ENCODE data around the gene CXCR6.
A peak's percentile ranks its signal among the peaks of the same experiment; 100 is the strongest.

Gene CXCR6

GRCh38 chr3:45940004-45940780, 3.1 kb upstream of the CXCR6 start:
- Histone ChIP-seq H3K4me1 (ENCODE audit: control insufficient read depth in 1 of 2, insufficient read depth in 2 of 2, low read length in 2 of 2) (peaks cover 3 to 10% of the 10 kb centered on the region in 2 donors), H3K27ac (ENCODE audit: low read length) (no peak overlapping the region), H3K4me3 (ENCODE audit: low read depth in 1 of 2, low read length in 2 of 2) (no peak overlapping the region), H3K27me3 (ENCODE audit: low read depth, low read length) (no peaks in the 10 kb centered on the region), H3K9me3 (ENCODE audit: control insufficient read depth in 1 of 2, low read length in 2 of 2) (no peaks in the 10 kb centered on the region), H3K36me3 (ENCODE audit: control insufficient read depth in 1 of 2, insufficient read depth in 2 of 2, low read length in 2 of 2) (peaks cover 30 to 51% of the 10 kb centered on the region in 2 donors)

DNA sequence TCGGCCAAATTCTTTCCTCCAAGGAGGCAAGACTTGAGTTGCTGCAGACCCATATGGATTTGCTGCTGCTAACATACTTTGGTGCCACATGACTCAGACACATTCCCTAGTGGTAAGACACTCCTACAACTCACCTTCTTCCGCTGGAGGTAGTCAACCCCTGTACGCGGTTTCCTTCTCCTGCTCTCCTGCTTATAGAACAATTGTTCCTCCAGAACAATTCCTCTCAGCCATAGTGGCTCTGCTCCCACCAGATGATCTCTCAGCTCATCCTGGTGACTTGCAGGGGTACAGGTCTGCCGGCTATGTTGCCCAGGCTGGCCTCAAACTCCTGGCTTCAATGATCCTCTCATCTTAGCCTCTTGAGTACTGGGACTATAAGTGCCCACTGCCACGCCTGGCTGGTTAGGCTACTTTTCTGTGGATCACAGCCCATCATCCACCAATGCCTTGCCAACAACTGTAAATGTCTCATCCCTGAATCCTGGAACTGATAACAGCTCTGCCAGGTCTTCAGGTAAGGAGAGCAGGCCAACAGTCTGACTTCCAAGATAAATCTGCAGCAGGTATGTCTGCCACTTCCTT, 2.4 kb upstream of the CXCR6 start:
- no peaks in the 10 kb centered on the region for H3K27me3 ChIP-seq (ENCODE audit: low read depth, low read length)
- no peak overlapping the region for H3K4me3 ChIP-seq (ENCODE audit: low read depth in 1 of 2, low read length in 2 of 2)
- H3K36me3 ChIP-seq (ENCODE audit: control insufficient read depth in 1 of 2, insufficient read depth in 2 of 2, low read length in 2 of 2) = peaks cover 24 to 52% of the 10 kb centered on the region in 2 donors
- H3K9me3 ChIP-seq (ENCODE audit: control insufficient read depth in 1 of 2, low read length in 2 of 2) = no peaks in the 10 kb centered on the region
- peaks cover 3 to 10% of the 10 kb centered on the region in 2 donors for H3K4me1 ChIP-seq (ENCODE audit: control insufficient read depth in 1 of 2, insufficient read depth in 2 of 2, low read length in 2 of 2)
- no peak overlapping the region for H3K27ac ChIP-seq (ENCODE audit: low read length)

DNA sequence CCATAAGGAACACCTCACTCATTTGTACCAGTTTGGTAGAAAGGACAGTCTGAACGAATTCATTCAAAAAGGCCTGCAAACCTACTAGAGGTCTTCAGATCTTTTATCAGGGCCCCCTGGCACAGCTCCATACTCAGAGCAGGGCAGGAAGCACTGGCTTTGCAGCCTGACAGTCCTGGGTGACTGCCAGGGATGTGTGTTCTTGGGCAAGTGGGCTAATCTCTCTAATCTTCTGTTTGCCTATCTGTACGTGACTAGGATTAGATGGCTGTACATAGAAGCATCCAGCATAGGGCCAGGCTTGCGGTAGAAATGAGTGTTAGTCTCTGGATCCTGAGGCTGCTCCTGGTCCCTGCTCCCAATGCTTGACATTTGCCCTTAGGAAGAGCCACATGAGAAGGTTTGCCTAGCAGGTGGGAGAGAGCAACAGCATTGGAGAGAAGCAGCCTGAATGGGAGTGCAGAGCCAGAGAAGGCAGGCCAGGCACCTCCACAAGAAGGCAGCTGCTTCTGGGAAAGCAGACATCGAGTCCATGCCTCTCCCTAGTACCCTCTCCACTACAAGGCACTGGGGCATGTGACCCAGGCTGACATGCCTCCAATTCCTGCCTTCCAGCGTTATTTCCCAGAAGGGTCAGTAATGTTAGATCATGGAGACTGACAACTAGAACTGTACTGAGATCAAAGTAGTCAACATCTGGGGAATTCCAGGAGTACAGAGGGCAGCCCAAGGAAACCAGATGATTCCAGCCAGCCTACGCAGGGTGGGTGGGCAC, 1.0 kb upstream of the CXCR6 start:
- no peaks in the 10 kb centered on the region for H3K27me3 ChIP-seq (ENCODE audit: low read depth, low read length)
- H3K27ac ChIP-seq (ENCODE audit: low read length) = no peak overlapping the region
- H3K4me1 ChIP-seq (ENCODE audit: control insufficient read depth in 1 of 2, insufficient read depth in 2 of 2, low read length in 2 of 2) = peaks cover 3 to 10% of the 10 kb centered on the region in 2 donors
- H3K4me3 ChIP-seq (ENCODE audit: low read depth in 1 of 2, low read length in 2 of 2) = no peak overlapping the region
- H3K36me3 ChIP-seq (ENCODE audit: control insufficient read depth in 1 of 2, insufficient read depth in 2 of 2, low read length in 2 of 2) = peaks cover 25 to 52% of the 10 kb centered on the region in 2 donors
- H3K9me3 ChIP-seq (ENCODE audit: control insufficient read depth in 1 of 2, low read length in 2 of 2) = no peaks in the 10 kb centered on the region

- no peaks in the 10 kb centered on the region for H3K9me3 ChIP-seq (ENCODE audit: control insufficient read depth in 1 of 2, low read length in 2 of 2)
- no peak overlapping the region for H3K4me3 ChIP-seq (ENCODE audit: low read depth in 1 of 2, low read length in 2 of 2)
- H3K27ac ChIP-seq (ENCODE audit: low read length) = no peak overlapping the region
- H3K27me3 ChIP-seq (ENCODE audit: low read depth, low read length) = no peaks in the 10 kb centered on the region
- peaks cover 31 to 71% of the 10 kb centered on the region in 2 donors for H3K36me3 ChIP-seq (ENCODE audit: control insufficient read depth in 1 of 2, insufficient read depth in 2 of 2, low read length in 2 of 2)
- no peaks in the 10 kb centered on the region for H3K4me1 ChIP-seq (ENCODE audit: control insufficient read depth in 1 of 2, insufficient read depth in 2 of 2, low read length in 2 of 2)
These were observed 1.8 kb downstream of the CXCR6 start for GRCh38 chr3:45944830-45945620.

- H3K27me3 ChIP-seq (ENCODE audit: low read depth, low read length) = no peaks in the 10 kb centered on the region
- no peak overlapping the region for H3K27ac ChIP-seq (ENCODE audit: low read length)
- H3K36me3 ChIP-seq (ENCODE audit: control insufficient read depth in 1 of 2, insufficient read depth in 2 of 2, low read length in 2 of 2) = peaks cover 39 to 77% of the 10 kb centered on the region in 2 donors
- no peaks in the 10 kb centered on the region for H3K4me1 ChIP-seq (ENCODE audit: control insufficient read depth in 1 of 2, insufficient read depth in 2 of 2, low read length in 2 of 2)
- no peaks in the 10 kb centered on the region for H3K9me3 ChIP-seq (ENCODE audit: control insufficient read depth in 1 of 2, low read length in 2 of 2)
- no peak overlapping the region for H3K4me3 ChIP-seq (ENCODE audit: low read depth in 1 of 2, low read length in 2 of 2)
These were observed 3.0 kb downstream of the CXCR6 start for GRCh38 chr3:45946307-45946706.

DNA sequence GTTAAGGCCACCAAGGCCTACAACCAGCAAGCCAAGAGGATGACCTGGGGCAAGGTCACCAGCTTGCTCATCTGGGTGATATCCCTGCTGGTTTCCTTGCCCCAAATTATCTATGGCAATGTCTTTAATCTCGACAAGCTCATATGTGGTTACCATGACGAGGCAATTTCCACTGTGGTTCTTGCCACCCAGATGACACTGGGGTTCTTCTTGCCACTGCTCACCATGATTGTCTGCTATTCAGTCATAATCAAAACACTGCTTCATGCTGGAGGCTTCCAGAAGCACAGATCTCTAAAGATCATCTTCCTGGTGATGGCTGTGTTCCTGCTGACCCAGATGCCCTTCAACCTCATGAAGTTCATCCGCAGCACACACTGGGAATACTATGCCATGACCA, 3.6 kb downstream of the CXCR6 start:
- Histone ChIP-seq H3K27ac (ENCODE audit: low read length) (no peak overlapping the region), H3K36me3 (ENCODE audit: control insufficient read depth in 1 of 2, insufficient read depth in 2 of 2, low read length in 2 of 2) (peaks cover 44 to 82% of the 10 kb centered on the region in 2 donors), H3K27me3 (ENCODE audit: low read depth, low read length) (no peaks in the 10 kb centered on the region), H3K4me3 (ENCODE audit: low read depth in 1 of 2, low read length in 2 of 2) (no peak overlapping the region), H3K9me3 (ENCODE audit: control insufficient read depth in 1 of 2, low read length in 2 of 2) (no peaks in the 10 kb centered on the region), H3K4me1 (ENCODE audit: control insufficient read depth in 1 of 2, insufficient read depth in 2 of 2, low read length in 2 of 2) (no peaks in the 10 kb centered on the region)

GRCh38 chr3:45947361-45947760, 4.1 kb downstream of the CXCR6 start:
- no peaks in the 10 kb centered on the region for H3K27me3 ChIP-seq (ENCODE audit: low read depth, low read length)
- peaks cover 46 to 86% of the 10 kb centered on the region in 2 donors for H3K36me3 ChIP-seq (ENCODE audit: control insufficient read depth in 1 of 2, insufficient read depth in 2 of 2, low read length in 2 of 2)
- no peaks in the 10 kb centered on the region for H3K9me3 ChIP-seq (ENCODE audit: control insufficient read depth in 1 of 2, low read length in 2 of 2)
- no peak overlapping the region for H3K4me3 ChIP-seq (ENCODE audit: low read depth in 1 of 2, low read length in 2 of 2)
- H3K4me1 ChIP-seq (ENCODE audit: control insufficient read depth in 1 of 2, insufficient read depth in 2 of 2, low read length in 2 of 2) = no peaks in the 10 kb centered on the region
- H3K27ac ChIP-seq (ENCODE audit: low read length) = no peak overlapping the region

DNA sequence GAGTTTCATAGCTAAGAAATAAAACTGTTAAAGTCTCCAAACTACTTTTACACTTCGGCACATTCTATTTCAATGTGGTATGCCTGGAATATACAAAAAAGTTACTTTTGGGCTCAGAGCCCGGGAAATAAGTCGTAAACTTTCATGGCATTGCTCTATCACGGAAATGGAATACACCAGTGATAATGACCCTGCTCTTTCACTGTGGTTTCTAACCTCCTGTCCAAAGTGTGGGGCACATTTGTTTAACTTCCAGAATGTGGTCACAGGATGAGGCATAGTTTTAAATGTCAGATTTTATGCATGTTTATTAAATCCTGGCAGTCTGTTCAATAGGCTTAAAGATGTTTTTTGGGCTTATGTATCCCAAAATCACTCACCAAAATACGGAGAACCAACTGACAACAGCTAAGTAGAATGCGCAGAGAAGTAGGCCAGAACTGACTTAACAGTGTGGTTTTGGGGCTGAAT, 5.1 kb downstream of the CXCR6 start:
- no peak overlapping the region for H3K4me3 ChIP-seq (ENCODE audit: low read depth in 1 of 2, low read length in 2 of 2)
- no peaks in the 10 kb centered on the region for H3K4me1 ChIP-seq (ENCODE audit: control insufficient read depth in 1 of 2, insufficient read depth in 2 of 2, low read length in 2 of 2)
- H3K27me3 ChIP-seq (ENCODE audit: low read depth, low read length) = no peaks in the 10 kb centered on the region
- peaks cover 53 to 87% of the 10 kb centered on the region in 2 donors for H3K36me3 ChIP-seq (ENCODE audit: control insufficient read depth in 1 of 2, insufficient read depth in 2 of 2, low read length in 2 of 2)
- no peaks in the 10 kb centered on the region for H3K9me3 ChIP-seq (ENCODE audit: control insufficient read depth in 1 of 2, low read length in 2 of 2)
- H3K27ac ChIP-seq (ENCODE audit: low read length) = peak overlapping the region; percentile 1

DNA sequence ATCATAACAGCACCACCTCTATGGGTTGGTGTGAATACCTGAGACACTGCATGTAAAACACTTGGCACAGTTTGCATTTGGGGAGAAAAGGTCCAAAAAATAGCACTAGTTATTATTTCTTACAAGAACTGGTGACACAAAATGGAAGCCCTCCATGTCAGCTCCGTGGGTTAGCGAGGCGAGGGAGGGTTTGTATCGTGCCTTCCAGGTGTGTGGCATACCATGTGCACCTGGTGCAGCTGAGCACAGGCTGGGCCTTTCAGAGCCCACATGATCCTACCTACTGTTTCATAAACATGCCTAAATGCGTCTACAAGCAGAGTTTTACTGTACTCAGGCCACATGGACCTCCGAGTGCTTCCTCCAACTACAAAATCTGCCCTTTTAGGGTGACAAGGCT, 5.6 kb downstream of the CXCR6 start:
- H3K4me1 ChIP-seq (ENCODE audit: control insufficient read depth in 1 of 2, insufficient read depth in 2 of 2, low read length in 2 of 2) = no peaks in the 10 kb centered on the region
- no peaks in the 10 kb centered on the region for H3K27me3 ChIP-seq (ENCODE audit: low read depth, low read length)
- no peak overlapping the region for H3K27ac ChIP-seq (ENCODE audit: low read length)

DNA sequence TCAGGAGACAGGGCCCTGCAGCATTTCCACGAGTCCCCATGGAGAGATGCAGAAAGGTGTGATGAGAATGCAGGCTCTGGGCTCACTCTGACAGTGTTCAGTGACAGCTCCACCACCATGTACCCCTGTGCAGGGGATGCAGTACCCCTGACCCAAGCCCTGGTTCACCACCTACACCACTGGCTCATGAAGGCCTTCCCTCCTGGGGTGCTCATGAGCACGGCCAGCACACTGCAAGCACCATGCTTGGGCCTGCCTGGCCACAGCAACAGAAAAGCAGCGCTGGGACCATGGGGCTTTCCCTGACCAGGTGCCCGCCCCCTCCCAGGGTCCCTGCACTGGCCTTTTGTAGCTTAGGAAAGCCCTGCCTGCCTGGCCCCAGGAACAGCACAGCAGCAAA, 6.2 kb downstream of the CXCR6 start:
- Histone ChIP-seq H3K4me1 (ENCODE audit: control insufficient read depth in 1 of 2, insufficient read depth in 2 of 2, low read length in 2 of 2) (no peaks in the 10 kb centered on the region), H3K27me3 (ENCODE audit: low read depth, low read length) (no peaks in the 10 kb centered on the region), H3K27ac (ENCODE audit: low read length) (no peak overlapping the region), H3K9me3 (ENCODE audit: control insufficient read depth in 1 of 2, low read length in 2 of 2) (no peaks in the 10 kb centered on the region), H3K36me3 (ENCODE audit: control insufficient read depth in 1 of 2, insufficient read depth in 2 of 2, low read length in 2 of 2) (peaks cover 60 to 98% of the 10 kb centered on the region in 2 donors), H3K4me3 (ENCODE audit: low read depth in 1 of 2, low read length in 2 of 2) (no peak overlapping the region)

More for the DNA sequence above, 5.6 kb downstream of the CXCR6 start:
- Histone ChIP-seq H3K9me3 (ENCODE audit: control insufficient read depth in 1 of 2, low read length in 2 of 2) (no peaks in the 10 kb centered on the region), H3K4me3 (ENCODE audit: low read depth in 1 of 2, low read length in 2 of 2) (no peak overlapping the region), H3K36me3 (ENCODE audit: control insufficient read depth in 1 of 2, insufficient read depth in 2 of 2, low read length in 2 of 2) (peaks cover 54 to 92% of the 10 kb centered on the region in 2 donors)
